Stimulated activated effector memory CD8-positive, alpha-beta T cell treated with anti-CD3 and anti-CD28 coated beads, Interleukin-12 subunit alpha, Interleukin-12 subunit beta, amount 100 ng/mL, for 72 hours (primary cell): ENCODE results near the gene CPNE5.

Experiments
- ATAC-seq: fragments of 150-1000 bp; cut with Tn5 transposase; 2 replicates; pipeline ENCODE4 v1.10.0; 2021
- DNase-seq, 2 donors: peaks; one replicate each; pipeline ENCODE4 v3.0.0; 2021 to 2022; ENCODE audit warnings: low spot score in 2 of 2
- H3K27ac Mint-ChIP-seq: one replicate; pipeline ENCODE4 v1.8.0; 2022; ENCODE audit warnings: mild to moderate bottlenecking, mixed read lengths
- H3K36me3 Mint-ChIP-seq: one replicate; pipeline ENCODE4 v1.8.0; 2022; ENCODE audit warnings: mild to moderate bottlenecking, mixed read lengths
- H3K4me1 Mint-ChIP-seq: one replicate; pipeline ENCODE4 v1.8.0; 2022; ENCODE audit warnings: mixed read lengths
- H3K4me3 Mint-ChIP-seq: one replicate; pipeline ENCODE4 v1.8.0; 2022; ENCODE audit warnings: mild to moderate bottlenecking, mixed read lengths
- H3K9me3 Mint-ChIP-seq: one replicate; pipeline ENCODE4 v1.8.0; 2022; ENCODE audit warnings: mixed read lengths

The CPNE5 gene

DNA sequence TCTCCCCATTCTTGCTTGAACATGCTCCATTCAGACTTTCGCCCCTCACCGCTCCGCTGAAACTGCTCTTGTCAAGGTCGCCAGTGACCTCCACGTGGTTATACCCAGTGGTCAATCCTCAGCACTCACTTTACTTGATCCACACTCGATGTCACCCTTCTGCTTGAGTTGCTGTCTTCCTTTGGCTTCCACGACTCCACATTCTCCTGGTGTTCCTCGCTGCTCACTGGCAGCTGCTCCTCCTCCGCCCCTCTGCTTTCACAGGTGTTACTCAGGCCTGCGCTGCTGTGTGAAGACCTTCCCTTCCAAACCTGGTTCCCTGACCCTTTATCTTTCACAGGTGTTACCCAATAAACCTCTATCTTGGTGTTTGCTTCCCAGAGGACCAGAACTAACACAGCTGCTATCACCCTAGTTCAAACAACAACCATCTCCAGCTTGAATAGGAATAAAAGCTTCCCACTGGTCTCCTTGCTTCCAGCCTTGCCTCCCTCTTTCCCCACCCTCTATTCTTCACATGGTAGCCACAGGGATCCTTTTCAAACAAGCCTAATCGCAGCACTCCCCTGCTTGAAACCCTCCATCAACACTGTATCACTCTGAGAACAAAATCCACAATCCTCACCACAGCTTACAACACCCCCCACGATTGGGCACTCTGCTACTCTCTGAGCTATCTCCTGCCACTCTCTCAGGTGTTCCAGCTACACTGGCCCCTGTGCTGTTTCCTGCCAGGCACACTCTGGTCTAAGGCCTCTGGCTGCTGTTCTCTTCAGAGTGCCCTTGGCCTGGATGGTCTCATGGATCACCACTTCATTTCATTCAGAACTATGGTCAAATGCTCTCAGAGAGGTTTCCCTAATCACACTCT, 24.7 kb upstream of the CPNE5 start:
- H3K4me3 Mint-ChIP-seq = no peak overlapping the region
- H3K4me1 Mint-ChIP-seq = peaks cover 62% of the 10 kb centered on the region
- H3K36me3 Mint-ChIP-seq = peaks cover 89% of the 10 kb centered on the region
- peak overlapping the region; percentile 27 for H3K27ac Mint-ChIP-seq
- ATAC-seq = no peak
- no peaks in the 10 kb centered on the region for H3K9me3 Mint-ChIP-seq
- no peak for DNase-seq

DNA sequence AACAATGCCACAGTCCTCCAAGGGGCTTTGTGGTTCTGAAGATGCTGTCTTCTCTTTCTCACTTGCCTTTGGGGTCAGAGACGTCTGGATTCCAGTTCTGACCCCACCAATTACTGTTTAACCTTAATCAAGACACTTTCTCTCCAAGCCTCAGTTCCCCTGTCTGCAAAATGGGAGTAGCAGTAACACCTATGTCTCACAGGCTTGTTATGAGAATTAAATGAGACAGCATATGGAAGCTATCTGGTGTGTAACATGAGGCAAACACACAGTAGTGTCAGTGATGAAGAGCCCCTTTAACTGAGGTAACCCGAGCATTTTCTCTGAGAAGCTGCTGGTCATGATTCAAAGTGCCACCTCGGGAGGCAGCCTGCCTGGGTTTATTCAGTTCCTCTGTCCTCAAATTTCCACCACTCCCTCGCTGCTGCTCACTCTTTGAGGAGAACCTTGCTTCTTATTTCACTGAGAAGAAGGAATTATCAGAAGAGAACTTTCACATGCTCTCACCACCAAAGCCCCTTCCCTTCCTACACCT, 23.7 kb upstream of the CPNE5 start:
- Mint-ChIP-seq H3K4me1 (peaks cover 60% of the 10 kb centered on the region), H3K27ac (peak overlapping the region; percentile 27), H3K9me3 (no peaks in the 10 kb centered on the region), H3K4me3 (no peak overlapping the region), H3K36me3 (peaks cover 88% of the 10 kb centered on the region)
- DNase-seq (no peak), ATAC-seq (no peak)

DNA sequence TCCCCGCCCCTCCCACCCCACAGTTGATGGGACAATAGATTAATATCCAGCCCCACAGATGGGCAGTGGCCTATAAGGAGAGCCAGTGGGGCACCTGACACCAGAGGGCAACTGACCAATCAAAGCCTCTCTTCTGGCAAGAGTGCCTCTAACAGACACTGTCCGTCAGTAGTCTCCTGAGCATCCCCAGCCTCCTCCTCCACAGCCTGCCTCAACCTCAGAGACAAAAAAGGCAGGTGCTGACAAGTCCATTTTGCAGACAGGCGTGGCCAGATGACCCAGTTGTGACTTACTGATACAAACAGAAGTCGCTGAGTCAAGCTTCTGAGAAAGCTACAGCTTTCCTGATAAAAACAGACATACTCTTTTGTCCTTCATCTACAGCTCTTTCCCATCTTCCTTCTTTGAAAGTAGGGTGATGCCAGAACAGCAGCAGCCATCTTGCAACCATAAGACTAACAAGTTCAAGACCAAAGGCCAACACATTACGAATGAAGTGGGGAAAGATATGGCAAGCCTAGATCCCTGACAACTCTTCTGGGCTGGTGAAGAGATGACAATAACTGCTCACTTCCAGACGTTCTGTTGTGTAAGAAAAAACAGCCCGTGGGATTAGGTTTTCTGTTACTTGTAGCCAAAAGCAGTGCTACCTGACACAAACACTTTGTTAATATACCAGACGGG, 23.1 kb upstream of the CPNE5 start:
- no peak for DNase-seq
- Mint-ChIP-seq H3K4me3 (no peak overlapping the region), H3K36me3 (peaks cover 87% of the 10 kb centered on the region), H3K27ac (peak overlapping the region; percentile 27), H3K9me3 (no peaks in the 10 kb centered on the region), H3K4me1 (peaks cover 54% of the 10 kb centered on the region)
- peak; percentile 67 for ATAC-seq

DNA sequence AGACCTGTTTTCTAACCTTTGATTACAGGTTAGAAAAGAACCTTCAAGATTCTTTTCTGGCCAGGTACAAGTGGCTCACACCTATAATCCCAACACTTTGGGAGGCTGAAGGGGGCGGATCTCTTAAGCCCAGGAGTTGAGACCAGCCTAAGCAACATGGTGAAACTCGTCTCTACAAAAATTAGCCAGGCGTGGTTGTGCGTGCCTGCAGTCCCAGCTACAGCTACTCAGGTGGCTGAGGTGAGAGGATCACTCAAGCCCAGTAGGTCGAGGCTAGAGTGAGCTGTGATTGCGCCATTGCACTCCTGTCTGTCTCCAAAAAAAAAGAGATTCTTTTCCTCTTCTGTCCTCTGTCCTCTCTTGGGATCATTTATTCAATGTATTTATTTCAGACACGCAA, 20.9 kb upstream of the CPNE5 start:
- Mint-ChIP-seq H3K4me1 (peaks cover 33% of the 10 kb centered on the region), H3K27ac (no peak overlapping the region), H3K4me3 (no peak overlapping the region), H3K9me3 (no peaks in the 10 kb centered on the region), H3K36me3 (peaks cover 86% of the 10 kb centered on the region)
- DNase-seq (no peak), ATAC-seq (no peak)

DNA sequence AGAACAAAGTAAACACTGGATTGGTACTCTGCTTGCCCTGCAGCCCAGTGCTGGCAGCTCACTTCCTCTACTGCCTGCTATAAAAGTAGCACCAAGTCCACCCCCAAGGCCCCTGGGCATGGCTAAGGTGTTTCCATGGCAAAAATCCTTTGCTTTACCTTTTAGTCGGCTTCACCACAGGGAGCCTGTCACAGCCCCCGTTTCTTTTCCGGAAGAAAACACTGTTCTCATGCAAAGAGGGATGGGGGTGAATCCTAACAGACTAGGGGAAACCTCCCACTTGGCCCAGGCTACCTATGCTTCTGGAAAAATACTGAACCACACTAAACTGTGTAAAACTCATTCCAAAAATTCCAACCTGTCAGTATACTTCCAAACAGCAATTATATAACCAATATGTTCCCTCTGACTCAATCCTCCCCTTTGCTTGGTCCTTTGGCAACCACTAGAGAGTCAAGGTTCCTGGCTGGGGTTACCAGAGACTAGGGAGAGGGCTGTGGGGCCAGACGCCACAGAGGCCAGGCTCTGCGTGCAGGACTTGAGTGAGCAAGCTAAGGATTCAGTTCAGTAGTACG, 19.2 kb upstream of the CPNE5 start:
- peaks cover 82% of the 10 kb centered on the region for H3K36me3 Mint-ChIP-seq

GRCh38 chr6:36857325-36857724, 18.1 kb upstream of the CPNE5 start:
- H3K36me3 Mint-ChIP-seq = peaks cover 83% of the 10 kb centered on the region
- ATAC-seq (no peak), DNase-seq (no peak)
- no peak overlapping the region for H3K27ac Mint-ChIP-seq
- H3K4me3 Mint-ChIP-seq = no peak overlapping the region
- H3K9me3 Mint-ChIP-seq = no peaks in the 10 kb centered on the region
- peaks cover 7% of the 10 kb centered on the region for H3K4me1 Mint-ChIP-seq

More for the DNA sequence above, 19.2 kb upstream of the CPNE5 start:
- no peaks in the 10 kb centered on the region for H3K9me3 Mint-ChIP-seq
- H3K27ac Mint-ChIP-seq = peak overlapping the region; percentile 81
- H3K4me3 Mint-ChIP-seq = no peak overlapping the region
- ATAC-seq = no peak
- no peak for DNase-seq
- peaks cover 18% of the 10 kb centered on the region for H3K4me1 Mint-ChIP-seq

- Mint-ChIP-seq H3K9me3 (no peaks in the 10 kb centered on the region), H3K36me3 (peaks cover 75% of the 10 kb centered on the region), H3K4me1 (peaks cover 5% of the 10 kb centered on the region), H3K27ac (no peak overlapping the region), H3K4me3 (no peak overlapping the region)
- ATAC-seq (no peak), DNase-seq (no peak)
Observed at GRCh38 chr6:36856277-36856676, 17.0 kb upstream of the CPNE5 start.

GRCh38 chr6:36855750-36856149, 16.5 kb upstream of the CPNE5 start:
- ATAC-seq (no peak), DNase-seq (no peak)
- H3K4me1 Mint-ChIP-seq = peaks cover 5% of the 10 kb centered on the region
- H3K9me3 Mint-ChIP-seq = no peaks in the 10 kb centered on the region
- H3K36me3 Mint-ChIP-seq = peaks cover 70% of the 10 kb centered on the region
- H3K27ac Mint-ChIP-seq = no peak overlapping the region
- no peak overlapping the region for H3K4me3 Mint-ChIP-seq

DNA sequence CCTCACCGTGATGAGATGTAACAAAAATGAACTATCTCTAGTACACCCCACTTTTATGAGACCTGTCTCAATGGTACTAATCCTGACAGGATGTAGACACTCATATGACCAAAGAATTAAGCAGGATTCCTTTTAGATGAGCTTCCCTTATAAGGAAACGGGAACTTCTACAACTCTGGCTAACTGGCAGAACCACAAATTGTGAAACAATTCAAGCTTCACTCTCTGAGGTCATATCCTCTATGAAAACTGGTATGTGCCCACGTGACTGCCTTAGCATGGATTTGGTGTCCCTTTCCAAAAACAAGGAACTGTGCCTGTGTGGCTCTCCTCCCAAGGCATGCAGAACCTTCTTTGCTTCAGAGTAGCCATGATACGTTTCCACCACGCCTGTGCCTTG, 14.1 kb upstream of the CPNE5 start:
- Mint-ChIP-seq H3K4me1 (no peaks in the 10 kb centered on the region), H3K9me3 (no peaks in the 10 kb centered on the region), H3K36me3 (peaks cover 48% of the 10 kb centered on the region), H3K27ac (no peak overlapping the region), H3K4me3 (no peak overlapping the region)
- DNase-seq (no peak), ATAC-seq (no peak)

DNA sequence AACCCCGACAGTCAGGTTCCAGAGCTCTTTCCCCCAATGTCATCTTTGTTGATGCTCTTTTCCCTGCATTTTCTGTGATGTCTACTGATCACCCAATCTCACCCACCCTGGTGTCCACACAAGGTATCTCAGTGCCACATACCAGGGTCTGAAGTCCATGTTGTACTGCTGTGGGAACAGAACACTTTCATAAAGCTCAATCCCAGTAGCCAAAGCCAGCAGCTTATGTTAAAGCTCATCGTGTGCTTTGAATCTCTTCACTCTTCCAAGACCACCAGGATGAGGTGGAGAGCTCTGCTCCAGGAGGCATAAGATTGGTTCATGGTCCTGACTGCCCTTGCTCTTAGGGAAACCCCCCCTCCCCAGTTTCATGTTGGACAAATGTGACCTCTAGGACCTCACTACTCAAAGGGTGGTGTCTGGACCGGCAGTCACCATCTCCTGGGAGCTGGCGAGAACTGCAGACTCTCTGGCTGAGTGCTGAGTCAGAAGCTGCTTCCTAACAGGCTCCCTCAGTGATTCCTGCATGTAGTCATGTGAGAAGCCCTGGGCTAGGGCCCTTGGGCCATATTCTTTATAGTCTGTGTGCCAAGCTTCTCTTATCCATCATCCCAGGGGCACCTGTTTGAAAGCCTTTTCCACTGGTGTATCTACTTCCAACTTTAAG, 13.4 kb upstream of the CPNE5 start:
- peaks cover 43% of the 10 kb centered on the region for H3K36me3 Mint-ChIP-seq
- H3K4me1 Mint-ChIP-seq = no peaks in the 10 kb centered on the region
- no peak for ATAC-seq

GRCh38 chr6:36851626-36852025, 12.4 kb upstream of the CPNE5 start:
- H3K4me3 Mint-ChIP-seq = no peak overlapping the region
- no peaks in the 10 kb centered on the region for H3K9me3 Mint-ChIP-seq
- DNase-seq (no peak), ATAC-seq (no peak)
- H3K36me3 Mint-ChIP-seq = peaks cover 35% of the 10 kb centered on the region
- H3K4me1 Mint-ChIP-seq = no peaks in the 10 kb centered on the region
- no peak overlapping the region for H3K27ac Mint-ChIP-seq

More for the DNA sequence above, 13.4 kb upstream of the CPNE5 start:
- no peak overlapping the region for H3K4me3 Mint-ChIP-seq
- H3K27ac Mint-ChIP-seq = no peak overlapping the region
- DNase-seq = no peak
- H3K9me3 Mint-ChIP-seq = no peaks in the 10 kb centered on the region

GRCh38 chr6:36851149-36851614, 11.9 kb upstream of the CPNE5 start:
- no peak overlapping the region for H3K27ac Mint-ChIP-seq
- H3K4me3 Mint-ChIP-seq = no peak overlapping the region
- H3K36me3 Mint-ChIP-seq = peaks cover 30% of the 10 kb centered on the region
- peak in 1 of 2 donors; percentile 65 for DNase-seq
- ATAC-seq = no peak
- no peaks in the 10 kb centered on the region for H3K4me1 Mint-ChIP-seq
- no peaks in the 10 kb centered on the region for H3K9me3 Mint-ChIP-seq

- Mint-ChIP-seq H3K4me1 (no peaks in the 10 kb centered on the region), H3K4me3 (no peak overlapping the region), H3K9me3 (no peaks in the 10 kb centered on the region), H3K36me3 (peaks cover 20% of the 10 kb centered on the region), H3K27ac (no peak overlapping the region)
- no peak for DNase-seq
- ATAC-seq = no peak
Observed at GRCh38 chr6:36850021-36850420, 10.8 kb upstream of the CPNE5 start.

DNA sequence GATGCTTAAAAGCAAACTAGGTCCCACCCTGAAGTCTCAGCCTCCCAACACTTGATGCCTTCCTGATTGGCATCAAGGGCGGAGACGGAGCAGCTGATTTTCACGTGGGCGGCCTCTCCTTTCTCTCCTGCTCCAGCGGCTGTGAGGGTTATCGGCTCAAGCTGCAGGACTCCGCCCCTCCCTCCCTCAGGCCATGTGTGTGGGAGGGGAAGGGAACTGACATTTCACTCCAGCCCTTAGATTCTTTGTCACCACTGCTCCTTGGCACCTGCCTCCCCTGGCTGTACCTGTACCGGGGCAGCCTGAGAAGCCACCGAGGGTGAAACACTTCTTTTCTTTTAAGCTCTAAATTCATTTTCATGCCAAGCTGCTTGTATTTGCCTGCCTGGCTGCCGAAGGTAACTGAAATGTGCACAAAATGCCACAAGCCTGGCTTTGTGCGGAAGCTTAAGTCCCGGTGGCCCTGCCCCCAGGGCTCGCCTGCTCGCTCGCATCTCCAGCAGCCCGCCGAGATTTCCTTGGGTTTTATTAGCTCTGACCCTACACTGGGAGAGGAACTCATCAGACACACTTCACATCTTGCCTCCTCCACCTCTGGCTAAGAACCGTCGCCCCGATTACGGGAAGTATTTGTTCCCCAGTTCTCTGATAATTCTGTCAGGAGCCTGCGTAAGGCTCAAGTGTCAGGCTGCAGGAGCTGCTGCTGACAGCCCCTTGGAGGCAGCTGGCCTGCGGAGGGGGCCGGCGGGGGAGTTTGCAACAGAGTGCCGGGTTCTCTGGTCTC, 9.6 kb upstream of the CPNE5 start:
- no peak for ATAC-seq
- peaks cover 10% of the 10 kb centered on the region for H3K36me3 Mint-ChIP-seq
- H3K27ac Mint-ChIP-seq = no peak overlapping the region
- no peak for DNase-seq
- no peaks in the 10 kb centered on the region for H3K9me3 Mint-ChIP-seq
- no peaks in the 10 kb centered on the region for H3K4me1 Mint-ChIP-seq
- H3K4me3 Mint-ChIP-seq = no peak overlapping the region
